Right hindlimb (tissue), 1 donor: Measurements from ENCODE around the gene PITX2.

Source experiments
- DNase-seq: peaks from one replicate; pipeline ENCODE4 v3.0.0-alpha.2; 2018

Gene PITX2

GRCh38 chr4:110622841-110623717, at the start of gene PITX2:
PITX2 (minus strand) TSS chr4:110623077; CDS start chr4:110622460, 617 bp downstream.
- peak; percentile 97 for DNase-seq

DNA sequence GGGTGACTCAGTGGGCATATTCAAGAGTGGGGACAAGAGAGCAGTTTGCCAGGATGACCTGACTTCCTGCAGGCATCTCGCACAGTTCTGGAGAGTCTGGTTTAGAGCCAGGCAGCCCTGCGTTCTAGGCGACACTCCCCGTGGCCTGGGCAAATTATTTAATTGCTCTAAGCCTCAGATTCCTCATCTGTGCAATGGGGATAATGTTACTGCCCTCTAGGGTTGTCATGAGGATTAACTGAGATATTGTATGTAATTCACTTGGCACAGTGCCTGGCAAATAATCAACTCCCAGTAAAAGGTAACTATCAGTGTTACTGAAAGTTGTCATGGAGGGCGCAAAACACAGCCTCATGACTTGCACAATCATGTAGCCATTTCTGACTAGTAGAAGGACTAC, 48.8 kb upstream of the PITX2 start:
- DNase-seq: no peak

DNA sequence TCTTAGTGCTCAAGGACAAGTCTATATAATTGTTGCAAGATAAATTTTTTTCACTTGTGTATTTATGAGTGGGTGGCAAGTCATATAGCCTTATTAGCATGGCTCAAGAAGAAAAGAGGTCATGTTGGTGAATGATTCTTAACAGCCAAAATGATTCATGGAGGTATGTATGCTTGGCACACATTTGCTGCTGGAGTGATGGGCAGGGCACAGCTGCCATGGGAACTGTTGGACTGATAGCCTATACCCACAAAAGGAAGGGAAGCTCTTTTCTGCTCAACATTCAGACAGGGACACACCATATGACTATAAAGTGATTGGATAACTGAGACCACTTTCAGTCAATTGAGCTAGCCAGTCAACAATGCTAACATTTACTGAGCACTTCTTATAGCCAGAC, 46.8 kb upstream of the PITX2 start:
- DNase-seq: no peak

DNA sequence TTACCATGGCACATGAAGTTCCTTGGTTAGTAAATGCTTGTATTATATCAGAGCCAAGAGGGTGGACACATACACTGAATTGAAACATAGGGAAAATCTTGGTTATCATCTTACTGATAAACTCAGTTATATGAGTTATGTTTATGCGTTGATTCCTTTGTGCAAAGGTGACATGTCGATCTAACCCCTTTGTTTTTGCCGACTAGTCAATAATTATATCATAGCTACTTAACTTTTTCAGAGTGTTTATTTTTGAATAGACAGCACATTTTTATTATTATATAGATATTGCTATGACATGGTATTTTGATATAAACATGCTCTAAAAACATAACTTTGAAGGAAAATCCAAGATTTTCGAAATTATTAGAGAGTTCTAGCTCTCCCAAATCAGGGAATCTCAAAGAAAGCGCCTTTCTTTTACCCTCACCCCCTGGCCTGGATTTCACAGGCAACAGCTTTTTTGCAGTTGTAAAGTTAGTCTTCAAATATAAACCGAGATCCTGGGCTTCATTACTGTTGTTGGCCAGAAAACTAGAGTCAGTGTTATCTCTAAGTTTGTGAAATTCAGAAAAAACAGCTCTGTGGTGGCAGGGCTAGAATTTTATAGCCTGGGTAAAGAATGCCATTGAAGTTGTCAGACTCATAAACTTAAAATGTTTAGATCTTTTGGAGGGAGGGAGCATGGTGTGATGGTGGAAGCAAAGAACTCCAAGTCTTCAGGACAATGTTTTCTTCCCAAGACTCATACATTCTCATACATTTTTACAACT, 45.8 kb upstream of the PITX2 start:
- no peak for DNase-seq

GRCh38 chr4:110667670-110668069, 44.8 kb upstream of the PITX2 start:
- no peak for DNase-seq

DNA sequence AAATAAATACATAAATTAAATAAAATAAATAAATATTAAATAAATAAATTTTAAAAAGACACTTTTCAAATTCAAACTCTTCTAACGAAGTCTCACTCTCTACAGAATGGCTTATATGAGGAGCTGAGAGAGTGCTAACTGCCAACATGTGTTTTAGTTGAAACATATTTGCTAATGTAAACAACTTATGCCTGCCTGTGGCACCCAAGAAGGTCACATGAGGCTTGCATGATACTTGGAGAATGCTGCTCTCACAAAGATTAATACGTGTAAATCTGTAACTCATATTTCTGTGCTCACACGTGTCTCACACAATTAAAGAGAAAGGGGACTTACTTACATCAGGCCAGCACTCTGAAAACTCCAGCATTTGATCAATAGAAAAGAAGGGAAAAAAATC, 43.2 kb upstream of the PITX2 start:
- no peak for DNase-seq

DNA sequence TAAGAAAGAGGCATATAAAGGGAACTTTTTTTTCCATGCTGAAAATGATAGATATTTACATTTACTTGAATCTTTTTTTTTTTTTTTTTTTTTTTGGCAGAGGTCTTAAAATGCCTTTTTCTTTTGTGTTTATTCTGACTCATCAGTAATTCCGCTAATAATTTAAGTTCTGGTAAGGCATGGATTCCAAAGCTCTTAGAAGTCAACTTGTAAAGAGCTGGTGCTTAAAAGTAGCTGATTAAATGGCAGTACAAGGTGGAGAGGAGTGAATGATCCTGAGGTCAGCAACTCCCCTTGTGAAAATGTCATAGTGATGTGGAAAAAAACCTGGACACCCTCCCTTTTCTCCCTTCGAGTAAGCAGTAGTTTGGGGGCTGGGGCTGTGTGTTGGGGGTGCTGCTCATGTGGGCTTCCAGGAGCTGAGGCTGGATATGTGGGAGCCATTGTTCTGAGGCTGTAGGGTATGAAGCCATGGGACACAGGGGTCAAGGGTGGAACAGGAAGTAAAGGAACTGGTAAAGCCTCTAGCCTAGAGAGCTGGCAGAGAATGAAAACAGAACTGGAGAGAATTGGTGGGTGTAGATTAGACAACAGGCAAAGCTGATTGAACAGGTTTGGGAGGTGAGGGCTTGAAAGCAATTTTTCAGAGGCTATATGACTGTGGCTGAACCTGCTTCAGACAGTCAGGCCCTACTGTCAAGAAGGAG, 41.0 kb upstream of the PITX2 start:
- no peak for DNase-seq

DNA sequence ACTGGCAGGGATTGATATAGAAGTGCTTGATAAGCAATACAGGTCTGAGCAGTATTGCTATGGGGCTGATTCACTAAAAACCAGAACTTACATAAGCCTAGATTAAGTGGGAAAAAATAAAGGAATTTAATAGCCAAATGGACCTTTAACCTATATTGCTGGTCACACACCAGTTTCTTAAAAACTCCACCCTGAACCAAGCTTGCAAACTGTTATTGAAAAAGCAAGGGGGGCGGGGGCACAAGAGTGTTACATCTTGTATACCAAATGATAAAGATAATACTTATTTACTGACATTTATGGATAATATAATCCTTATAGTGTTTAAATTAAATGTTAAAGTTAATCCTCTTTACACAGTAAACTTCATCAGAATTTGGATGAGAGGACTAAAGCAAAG, 40.3 kb upstream of the PITX2 start:
- DNase-seq: no peak

GRCh38 chr4:110660755-110661154, 37.9 kb upstream of the PITX2 start:
- DNase-seq: no peak

GRCh38 chr4:110654254-110654635, 31.4 kb upstream of the PITX2 start:
- DNase-seq: no peak

- no peak for DNase-seq
These were observed 30.7 kb upstream of the PITX2 start for GRCh38 chr4:110653321-110654253.

- no peak for DNase-seq
These were observed 21.1 kb upstream of the PITX2 start for GRCh38 chr4:110644008-110644407.

DNA sequence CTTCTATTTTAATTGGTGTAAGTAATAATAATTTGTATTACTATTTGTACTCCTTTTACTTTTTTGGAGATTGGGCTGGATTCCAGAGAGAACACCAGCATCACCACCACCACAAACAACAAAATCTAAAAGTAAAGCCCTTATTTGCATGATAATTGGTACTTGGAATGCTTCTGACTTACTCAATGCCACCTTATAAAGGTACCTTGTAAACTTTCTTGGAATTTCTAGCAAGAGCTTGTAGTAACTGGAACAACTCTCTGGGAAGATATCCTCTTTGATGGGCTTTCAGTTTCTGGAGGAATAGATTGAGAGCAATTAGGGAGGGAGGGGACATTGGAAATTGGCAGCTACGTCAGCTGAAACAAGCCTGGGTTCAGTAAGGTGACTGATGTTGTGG, 20.2 kb upstream of the PITX2 start:
- DNase-seq: no peak

DNA sequence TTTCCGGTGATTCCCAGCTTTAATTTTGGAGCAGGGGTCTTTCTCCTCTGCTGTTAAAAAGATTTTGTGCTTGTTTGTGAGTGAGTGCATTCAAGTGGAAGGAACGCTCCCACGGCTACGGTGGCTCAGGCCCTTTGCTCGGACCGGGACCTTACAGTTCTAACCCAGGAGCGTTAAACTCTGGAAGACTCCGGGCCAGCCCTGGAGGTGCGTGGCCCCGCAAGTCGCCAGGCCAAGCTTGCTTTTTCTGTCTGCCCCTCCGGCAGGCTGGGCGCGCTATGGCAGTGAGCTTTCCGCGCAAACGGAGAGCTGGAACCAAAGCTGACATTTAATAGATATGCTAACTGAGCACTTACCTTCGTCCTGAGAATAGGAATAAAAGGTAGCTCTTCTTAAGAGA, 18.3 kb upstream of the PITX2 start:
- no peak for DNase-seq

GRCh38 chr4:110640576-110640975, 17.7 kb upstream of the PITX2 start:
- DNase-seq: no peak

GRCh38 chr4:110639207-110640090, 16.6 kb upstream of the PITX2 start:
- no peak for DNase-seq

GRCh38 chr4:110638089-110638746, 15.3 kb upstream of the PITX2 start:
- DNase-seq: no peak

GRCh38 chr4:110637408-110638088, 14.7 kb upstream of the PITX2 start:
- DNase-seq: no peak

- DNase-seq: peak; percentile 85
These were observed 14.0 kb upstream of the PITX2 start for GRCh38 chr4:110636680-110637407.
